ENCODE measurements around the gene PLK3. TPM values are rescaled to one million over a fixed set of nuclear protein-coding genes. Genes with fewer than 3 reads are reported as not detected.

PLK3 gene
- polyA plus RNA-seq, 2 of the 4 experiments (the other 2 are of a cell fraction) = 11.2 to 12.6 TPM

- Histone ChIP-seq H3K4me3 (no peak overlapping the region), H3K27ac (no peak overlapping the region), H3K9me3 (no peaks in the 10 kb centered on the region), H3K4me2 (no peak overlapping the region), H3K4me1 (peaks cover 19% of the 10 kb centered on the region)
- FAIRE-seq = no peak
- no peak for DNase-seq (ENCODE audit: low read depth in 1 of 2, low spot score in 1 of 2)
- ChIA-PET CTCF (interaction anchor here (0.6 to 4.3 kb wide), 7 partner anchors 8 to 87 kb away, joined by 3 to 21 read pairs (median 3); partner anchors contain the start of genes BTBD19 and PLK3), POLR2A (interaction anchor here (0.6 to 3.0 kb wide), 3 partner anchors 9 to 17 kb away, joined by 3 to 57 read pairs (median 4); partner anchors contain the start of genes BTBD19, DYNLT4 and PLK3)
- no peak for ATAC-seq
- 89% methylated on average over 2 of the region's 2 CpGs for WGBS (ENCODE audit: missing lambda C conversion rate)
- no peak for TF ChIP-seq MAZ (IDR thresholded peaks at IDR 0.05; ENCODE audit: borderline replicate concordance, low read depth, low read length)
- TF ChIP-seq ELK1 (IDR thresholded peaks at IDR 0.05; ENCODE audit: low read depth, low read length) = no peak
- no peak for TF ChIP-seq CEBPB (IDR thresholded peaks at IDR 0.05)
- no peak for TF ChIP-seq JUNB (IDR thresholded peaks at IDR 0.05)
- no peak for TF ChIP-seq MAX (IDR thresholded peaks at IDR 0.05)
- no peak for TF ChIP-seq NFE2L2 (conservative IDR thresholded peaks at IDR 0.05; ENCODE audit: low read length)
- TF ChIP-seq SREBF2 (IDR thresholded peaks at IDR 0.05) = no peak
- TF ChIP-seq KDM1A (IDR thresholded peaks at IDR 0.05; ENCODE audit: low read depth) = no peak
- no peak for TF ChIP-seq KDM5A (IDR thresholded peaks at IDR 0.05)
- TF ChIP-seq HDAC2 (IDR thresholded peaks at IDR 0.05) = no peak
- no peak for TF ChIP-seq CHD4 (IDR thresholded peaks at IDR 0.05; ENCODE audit: borderline replicate concordance)
- no peak for TF ChIP-seq MAFK (IDR thresholded peaks at IDR 0.05; ENCODE audit: partially characterized antibody)
- no peak for TF ChIP-seq ZFP36 (IDR thresholded peaks at IDR 0.05; ENCODE audit: borderline replicate concordance, partially characterized antibody)
- TF ChIP-seq NR3C1 (IDR thresholded peaks at IDR 0.05) = no peak
- no peak for TF ChIP-seq HOXB5 (CRISPR knock-in tag; IDR thresholded peaks at IDR 0.05)
- TF ChIP-seq USF2 (IDR thresholded peaks at IDR 0.05) = no peak
- TF ChIP-seq ZC3H11A (IDR thresholded peaks at IDR 0.05) = no peak
- TF ChIP-seq REST (IDR thresholded peaks at IDR 0.05) = no peak
- TF ChIP-seq MYC (IDR thresholded peaks at IDR 0.05; ENCODE audit: borderline replicate concordance, low read length) = no peak
These were observed 17.1 kb downstream of the PLK3 start for GRCh38 chr1:44817307-44817706.

GRCh38 chr1:44817771-44818495, 17.8 kb downstream of the PLK3 start:
- ChIA-PET CTCF (interaction anchor here (0.6 to 4.5 kb wide), 11 partner anchors 8 to 193 kb away, joined by 3 to 23 read pairs (median 3); partner anchors contain the start of genes BTBD19, HECTD3 and PLK3), POLR2A (interaction anchor here (0.6 to 3.5 kb wide), 5 partner anchors 10 to 96 kb away, joined by 3 to 57 read pairs (median 16); partner anchors contain the start of genes BTBD19, DYNLT4, PLK3 and RPS8)
- no peak for FAIRE-seq
- Histone ChIP-seq H3K4me1 (peaks cover 19% of the 10 kb centered on the region; the same call in 2 of the 3 replicates), H3K4me3 (no peak overlapping the region), H3K9me3 (no peaks in the 10 kb centered on the region), H3K27ac (peak overlapping the region in 1 of 2 experiments; percentile 97; a peak in 2 of 6 replicates), H3K4me2 (no peak overlapping the region)
- WGBS (ENCODE audit: missing lambda C conversion rate) = 97% methylated on average over 11 of the region's 11 CpGs
- DNase-seq (ENCODE audit: low read depth in 1 of 2, low spot score in 1 of 2) = no peak
- ATAC-seq = no peak
- TF ChIP-seq HOXB13 (CRISPR knock-in tag; IDR thresholded peaks at IDR 0.05; ENCODE audit: low read depth) = no peak
- TF ChIP-seq FOSB (CRISPR knock-in tag; IDR thresholded peaks at IDR 0.05) = no peak
- TF ChIP-seq BCL3 (IDR thresholded peaks at IDR 0.05) = no peak
- no peak for TF ChIP-seq HES2 (IDR thresholded peaks at IDR 0.05)
- no peak for TF ChIP-seq HMGXB4 (CRISPR knock-in tag; IDR thresholded peaks at IDR 0.05; ENCODE audit: borderline replicate concordance)
- TF ChIP-seq HOXA7 (CRISPR knock-in tag; IDR thresholded peaks at IDR 0.05) = no peak
- no peak for TF ChIP-seq JUN (IDR thresholded peaks at IDR 0.05)
- no peak for TF ChIP-seq CHD4 (IDR thresholded peaks at IDR 0.05; ENCODE audit: borderline replicate concordance)
- TF ChIP-seq ATOH8 (CRISPR knock-in tag; IDR thresholded peaks at IDR 0.05; ENCODE audit: low read depth) = no peak
